Spleen (tissue), 11 donors: ENCODE results near the gene ATP7A. TPM values are rescaled to one million over a fixed set of nuclear protein-coding genes. Genes with fewer than 3 reads are reported as not detected.

Experiments
- DNase-seq: peaks from one replicate; pipeline ENCODE4 v3.0.0-alpha.2; 2020
- H3K27ac ChIP-seq, 8 donors: fragments of 200-600 bp; sonication (generic) in 7 of 8; 1 replicate in 4 of 8; 2 replicates in 4 of 8; pipeline versions ENCODE4 v1.5.0 to v1.8.0; 2016 to 2021; ENCODE audit warnings: inconsistent platforms in 4 of 8, mild to moderate bottlenecking in 4 of 8, moderate library complexity in 1 of 8
- H3K27me3 ChIP-seq, 7 donors: fragments of 200-600 bp; sonication (generic) in 6 of 7; replicated peaks in 1 of 7; 1 replicate in 4 of 7; 2 replicates in 3 of 7; pipeline versions ENCODE4 v1.5.0 to v1.8.0; 2016 to 2021; ENCODE audit warnings: inconsistent platforms in 3 of 7, mild to moderate bottlenecking in 1 of 7
- H3K36me3 ChIP-seq, 6 donors: fragments of 200-600 bp; sonication (generic) in 5 of 6; 1 replicate in 4 of 6; 2 replicates in 2 of 6; pipeline versions ENCODE4 v1.5.0 to v1.8.0; 2016 to 2021; ENCODE audit warnings: inconsistent platforms in 2 of 6
- H3K4me1 ChIP-seq, 6 donors: fragments of 200-600 bp; sonication (generic) in 5 of 6; 1 replicate in 3 of 6; 2 replicates in 3 of 6; pipeline versions ENCODE4 v1.5.0 to v1.8.0; 2016 to 2021; ENCODE audit warnings: inconsistent platforms in 3 of 6
- H3K4me3 ChIP-seq, 8 donors: fragments of 200-600 bp; sonication (generic) in 7 of 8; 1 replicate in 4 of 8; 2 replicates in 4 of 8; pipeline versions ENCODE4 v1.5.0 to v1.8.0; 2016 to 2021; ENCODE audit warnings: inconsistent platforms in 4 of 8, mild to moderate bottlenecking in 4 of 8, moderate library complexity in 2 of 8
- H3K9me3 ChIP-seq, 8 donors: fragments of 200-600 bp; sonication (generic) in 7 of 8; 1 replicate in 4 of 8; 2 replicates in 4 of 8; pipeline versions ENCODE4 v1.5.0 to v1.8.0; 2016 to 2021; ENCODE audit warnings: inconsistent platforms in 4 of 8
- POLR2A ChIP-seq, 3 donors: fragments of 450-650 bp; IDR thresholded peaks; one replicate each; pipeline ENCODE4 v1.5.1; 2017; ENCODE audit warnings: antibody characterized with exemption in 3 of 3, mild to moderate bottlenecking in 1 of 3
- POLR2AphosphoS5 ChIP-seq, 3 donors: sonication (generic); formaldehyde crosslinking; IDR thresholded peaks; one replicate each; pipeline ENCODE4 v1.5.1; 2017; ENCODE audit warnings: antibody characterized with exemption in 3 of 3
- WGBS, 5 donors: extraction: QIAGEN DNeasy Blood & Tissue Kit in 3 of 5; methylation state at CpG; one replicate each; pipeline versions ENCODE4 v1.1.5 to v1.1.7; 2013 to 2018; 5-methylcytosine and 5-hydroxymethylcytosine counted together
- intact Hi-C: fragments of 100-400 bp; cut with DNase I; formaldehyde crosslinking; loops from one replicate; pipeline ENCODE4 v1.15.0; 2023; ENCODE audit warnings: low total_unique reads
- polyA plus RNA-seq, 3 donors: library from polyadenylated mRNA; stranded (reverse); fragments of 200-250 nt; gene quantifications; one replicate each; pipeline ENCODE4 v1.2.1, GENCODE V29; 2013
- total RNA-seq, 7 donors: library from RNA; depleted of rRNA in 3 of 7; stranded (reverse); fragments of >200 nt in 3 of 7; fragmentation: NEBNext Ultra II Directional in 4 of 7; extraction: Animal tissue kit (Norgen Biotek cat#: 25700) in 4 of 7; gene quantifications; one replicate each; pipeline versions ENCODE4 v1.1.0 to v1.2.1, GENCODE V29; 2016 to 2021
- TF ChIP-seq, protein P1 (sequence below), 11 experiments: fragments of 200-600 bp in 7 of 11; fragments of 450-650 bp in 4 of 11; sonication (generic) in 4 of 11; IDR thresholded peaks in 8 of 11; conservative IDR thresholded peaks in 3 of 11; 1 replicate in 7 of 11; 2 replicates in 4 of 11; pipeline versions ENCODE4 v1.4.0 to v1.8.0; 2016 to 2021; ENCODE audit warnings: antibody characterized with exemption in 11 of 11, inconsistent platforms in 4 of 11, mild to moderate bottlenecking in 1 of 11
- donor health status: healthy with polysubstance abuse.
- donor health status: DM: no; HTN: no; CAD: no; lungs with moderate emphysema.
- donor health status: DM: no; HTN: no; CAD: no.
- donor health status: Bipolar disorder and iron deficiency.
- donor health status: healthy.
- donor health status: DM: no; HTN: no; CAD: no.
- donor health status: DM: yes; HTN: yes; CAD: no.

Gene ATP7A
- total and polyA plus RNA-seq, 10 donors = 1.4 to 18.8 (median 14.9) TPM

DNA sequence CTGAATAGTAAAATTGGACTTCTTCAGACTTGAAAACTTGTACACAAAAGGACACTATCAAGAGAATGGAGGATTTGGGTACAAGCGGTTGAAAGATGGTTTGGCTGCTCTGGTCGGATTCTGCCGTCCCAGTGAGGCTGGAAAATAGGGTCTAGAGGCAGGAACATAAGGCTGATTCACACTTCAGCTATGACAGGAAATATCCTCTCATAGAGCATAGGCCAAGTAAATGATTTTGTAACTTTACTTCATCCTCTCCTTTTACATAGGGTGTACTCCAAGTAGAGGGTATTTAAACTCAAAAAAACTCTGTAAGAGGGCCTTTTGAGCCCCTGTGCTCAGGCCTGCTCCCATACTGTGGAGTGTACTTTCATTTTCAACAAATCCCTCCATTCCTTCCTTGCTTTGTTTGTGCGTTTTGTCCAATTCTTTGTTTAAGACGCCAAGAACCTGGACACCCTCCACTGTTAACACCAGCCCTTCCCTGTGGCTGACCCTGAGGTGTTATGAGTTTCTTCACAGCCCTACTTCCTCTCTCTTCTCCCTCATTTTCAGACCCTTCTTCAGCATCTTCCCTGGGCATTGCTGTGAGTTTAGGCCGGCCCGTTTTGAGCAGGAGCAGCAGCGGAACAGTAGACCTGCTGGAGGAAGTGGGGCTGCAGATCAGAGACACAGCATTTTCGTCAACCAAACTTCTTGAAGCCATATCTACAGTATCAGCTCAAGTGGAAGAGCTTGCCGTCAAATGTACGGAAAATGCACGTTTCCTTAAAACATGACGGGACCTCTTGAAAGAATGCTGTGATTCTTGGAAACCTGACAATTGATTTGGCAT, 51.8 kb downstream of the ATP7A start:
- Histone ChIP-seq H3K4me3 (no peak overlapping the region), H3K4me1 (peaks cover 0 to 8% (median 0%) of the 10 kb centered on the region in 6 donors), H3K27ac (no peak overlapping the region), H3K36me3 (no peaks in the 10 kb centered on the region), H3K9me3 (no peaks in the 10 kb centered on the region), H3K27me3 (no peaks in the 10 kb centered on the region)
- WGBS, 5 donors = 71 to 82% (median 79%) methylated on average over 13 of the region's 13 CpGs
- TF ChIP-seq, protein P1, sequence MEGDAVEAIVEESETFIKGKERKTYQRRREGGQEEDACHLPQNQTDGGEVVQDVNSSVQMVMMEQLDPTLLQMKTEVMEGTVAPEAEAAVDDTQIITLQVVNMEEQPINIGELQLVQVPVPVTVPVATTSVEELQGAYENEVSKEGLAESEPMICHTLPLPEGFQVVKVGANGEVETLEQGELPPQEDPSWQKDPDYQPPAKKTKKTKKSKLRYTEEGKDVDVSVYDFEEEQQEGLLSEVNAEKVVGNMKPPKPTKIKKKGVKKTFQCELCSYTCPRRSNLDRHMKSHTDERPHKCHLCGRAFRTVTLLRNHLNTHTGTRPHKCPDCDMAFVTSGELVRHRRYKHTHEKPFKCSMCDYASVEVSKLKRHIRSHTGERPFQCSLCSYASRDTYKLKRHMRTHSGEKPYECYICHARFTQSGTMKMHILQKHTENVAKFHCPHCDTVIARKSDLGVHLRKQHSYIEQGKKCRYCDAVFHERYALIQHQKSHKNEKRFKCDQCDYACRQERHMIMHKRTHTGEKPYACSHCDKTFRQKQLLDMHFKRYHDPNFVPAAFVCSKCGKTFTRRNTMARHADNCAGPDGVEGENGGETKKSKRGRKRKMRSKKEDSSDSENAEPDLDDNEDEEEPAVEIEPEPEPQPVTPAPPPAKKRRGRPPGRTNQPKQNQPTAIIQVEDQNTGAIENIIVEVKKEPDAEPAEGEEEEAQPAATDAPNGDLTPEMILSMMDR (IDR thresholded peaks at IDR 0.05 in 8 of 11, conservative IDR thresholded peaks at IDR 0.05 in 3 of 11) = no peak
- TF ChIP-seq POLR2AphosphoS5 (IDR thresholded peaks at IDR 0.05) (no peak), POLR2A (IDR thresholded peaks at IDR 0.05) (no peak)
- intact Hi-C loops = no loop called here
- no peak for DNase-seq

DNA sequence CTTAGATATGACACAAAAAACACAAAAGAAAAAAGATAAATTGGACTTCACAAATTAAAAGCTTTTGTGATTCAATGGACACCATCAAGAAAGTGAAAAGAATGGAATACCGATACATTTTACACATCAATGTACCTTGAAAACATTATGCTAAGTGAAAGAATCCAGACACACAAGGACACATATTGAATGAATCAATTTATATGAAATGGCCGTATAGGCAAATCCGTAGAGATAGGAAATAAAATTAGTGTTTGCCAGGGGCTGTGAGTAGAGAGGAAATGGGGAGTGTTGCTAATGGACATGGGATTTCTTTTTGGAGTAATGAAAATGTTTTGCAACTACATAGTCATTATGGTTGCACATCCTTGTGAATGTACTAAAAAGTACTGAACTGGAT, 55.9 kb downstream of the ATP7A start:
- no peak for DNase-seq
- Histone ChIP-seq H3K4me3 (no peak overlapping the region), H3K9me3 (no peaks in the 10 kb centered on the region), H3K4me1 (peaks cover 0 to 2% (median 0%) of the 10 kb centered on the region in 6 donors), H3K27ac (no peak overlapping the region), H3K27me3 (no peaks in the 10 kb centered on the region), H3K36me3 (no peaks in the 10 kb centered on the region)
- intact Hi-C loops = no loop called here
- TF ChIP-seq POLR2A (IDR thresholded peaks at IDR 0.05) = no peak
- TF ChIP-seq, protein P1 (IDR thresholded peaks at IDR 0.05 in 8 of 11, conservative IDR thresholded peaks at IDR 0.05 in 3 of 11) = no peak
- TF ChIP-seq POLR2AphosphoS5 (IDR thresholded peaks at IDR 0.05) = no peak
- 90 to 100% (median 95%) methylated on average over 3 of the region's 3 CpGs for WGBS, 5 donors

DNA sequence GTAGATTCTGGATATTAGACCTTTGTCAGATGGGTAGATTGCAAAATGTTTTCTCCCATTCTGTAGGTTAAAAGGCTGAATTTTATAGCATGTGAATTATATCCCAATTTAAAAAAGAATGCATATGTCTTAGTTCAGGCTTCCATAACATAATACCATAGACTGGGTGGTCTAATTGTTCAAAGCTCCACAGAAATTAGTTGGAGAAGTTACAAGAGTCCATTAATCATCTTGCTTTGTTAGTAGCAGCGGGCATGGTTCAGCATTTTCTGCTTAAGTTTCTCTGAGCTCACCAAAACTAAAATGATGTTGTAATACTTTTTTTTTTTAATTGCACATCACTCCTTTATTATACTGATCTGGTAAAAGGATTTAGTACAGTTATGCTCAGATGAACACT, 57.1 kb downstream of the ATP7A start:
- intact Hi-C loops = no loop called here
- H3K27ac ChIP-seq = no peak overlapping the region
- DNase-seq = no peak
- WGBS, 5 donors = 59 to 88% (median 74%) methylated on average over 1 of the region's 1 CpG
- H3K9me3 ChIP-seq = no peaks in the 10 kb centered on the region
- H3K4me3 ChIP-seq = no peak overlapping the region
- TF ChIP-seq, protein P1 (IDR thresholded peaks at IDR 0.05 in 8 of 11, conservative IDR thresholded peaks at IDR 0.05 in 3 of 11) = no peak
- TF ChIP-seq POLR2AphosphoS5 (IDR thresholded peaks at IDR 0.05) (no peak), POLR2A (IDR thresholded peaks at IDR 0.05) (no peak)
- H3K27me3 ChIP-seq = no peaks in the 10 kb centered on the region
- H3K36me3 ChIP-seq = peaks cover 0 to 5% (median 0%) of the 10 kb centered on the region in 6 donors
- H3K4me1 ChIP-seq = no peaks in the 10 kb centered on the region

DNA sequence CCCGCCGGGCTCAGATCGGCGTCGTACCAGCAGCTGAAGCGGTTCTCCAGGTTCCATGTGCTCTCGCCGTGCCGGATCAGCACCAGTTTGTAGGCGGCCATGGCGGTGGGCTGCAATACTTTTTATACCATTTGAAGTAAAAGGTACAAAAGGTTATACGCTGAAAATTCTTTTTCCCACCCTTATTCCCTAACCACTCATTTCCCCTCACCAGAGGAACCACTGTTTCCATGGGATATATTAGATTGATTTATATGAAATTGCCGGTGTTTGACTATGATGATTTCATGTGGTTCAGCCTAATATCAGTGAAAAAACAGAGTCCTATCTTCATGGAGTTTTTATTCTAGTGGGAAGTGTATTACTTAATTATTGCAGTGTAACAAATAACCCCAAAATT, 59.0 kb downstream of the ATP7A start, which contains the start of gene PGAM4:
PGAM4 (minus strand) TSS at position 101 of the 400 bp plus-strand sequence; CDS start at position 101, 0 bp downstream.
- Histone ChIP-seq H3K4me3 (no peak within 1 kb of the TSS), H3K36me3 (peaks cover 0 to 12% (median 0%) of the 10 kb centered on the region in 6 donors), H3K9me3 (no peaks in the 10 kb centered on the region), H3K27ac (no peak within 1 kb of the TSS), H3K4me1 (no peaks in the 10 kb centered on the region), H3K27me3 (peaks cover 0 to 4% (median 0%) of the 10 kb centered on the region in 7 donors)
- intact Hi-C loops = no loop called here
- WGBS, 5 donors = 82 to 98% (median 93%) methylated on average over 5 to 13 of the region's 13 CpGs
- no peak for DNase-seq
- no peak for TF ChIP-seq POLR2AphosphoS5 (IDR thresholded peaks at IDR 0.05)
- TF ChIP-seq POLR2A (IDR thresholded peaks at IDR 0.05) = no peak
- TF ChIP-seq, protein P1 (IDR thresholded peaks at IDR 0.05 in 8 of 11, conservative IDR thresholded peaks at IDR 0.05 in 3 of 11) = no peak
